Osteoblast (primary cell): ENCODE results near the gene ACP6. TPM values are rescaled to one million over a fixed set of nuclear protein-coding genes. Genes with fewer than 3 reads are reported as not detected.

Source experiments
- DNase-seq: peaks from one replicate; pipeline ENCODE4 v3.0.0; 2011; ENCODE audit warnings: low spot score, mixed read lengths; ENCODE audit not compliant: insufficient read length; ENCODE audit errors: missing footprints
- H2AFZ ChIP-seq: 2 replicates; pipeline ENCODE4 v1.6.0; 2011; ENCODE audit warnings: mild to moderate bottlenecking, low read length
- H3K27ac ChIP-seq: 2 replicates; pipeline ENCODE4 v1.5.1; 2011; ENCODE audit warnings: mild to moderate bottlenecking, low read depth, low read length, moderate library complexity
- H3K27me3 ChIP-seq: 2 replicates; pipeline ENCODE4 v1.6.0; 2012; ENCODE audit warnings: mild to moderate bottlenecking, control low read depth, inconsistent platforms, low read length, moderate library complexity; ENCODE audit not compliant: insufficient read depth
- H3K36me3 ChIP-seq: 2 replicates; pipeline ENCODE4 v1.5.1; 2011; ENCODE audit warnings: mild to moderate bottlenecking, low read length, control low read depth, moderate library complexity; ENCODE audit not compliant: insufficient read depth
- H3K4me1 ChIP-seq: 2 replicates; pipeline ENCODE4 v1.5.1; 2011; ENCODE audit warnings: mild to moderate bottlenecking, low read length, control low read depth, moderate library complexity; ENCODE audit not compliant: insufficient read depth
- H3K4me2 ChIP-seq: 2 replicates; pipeline ENCODE4 v1.6.0; 2011; ENCODE audit warnings: mild to moderate bottlenecking, low read length; ENCODE audit not compliant: insufficient read depth
- H3K4me3 ChIP-seq: fragments of 200-600 bp; sonication (generic); 3 replicates; pipeline ENCODE4 v1.5.1; 2012; ENCODE audit warnings: mild to moderate bottlenecking, low read length, inconsistent platforms; ENCODE audit not compliant: insufficient read depth
- H3K79me2 ChIP-seq: 2 replicates; pipeline ENCODE4 v1.6.0; 2012; ENCODE audit warnings: mild to moderate bottlenecking, low read length, control low read depth, inconsistent platforms; ENCODE audit not compliant: insufficient read depth
- H3K9me3 ChIP-seq: 2 replicates; pipeline ENCODE4 v1.5.1; 2011; ENCODE audit warnings: low read depth, low read length, control low read depth
- H4K20me1 ChIP-seq: 2 replicates; pipeline ENCODE4 v1.6.0; 2012; ENCODE audit warnings: mild to moderate bottlenecking, low read length, control low read depth; ENCODE audit not compliant: insufficient read depth
- total RNA-seq: library from RNA; depleted of rRNA; stranded (reverse); fragments of >200 nt; gene quantifications from 2 replicates; pipeline ENCODE4 v1.2.3, GENCODE V29; 2012
- TF ChIP-seq, protein P1 (sequence below): IDR thresholded peaks from 2 replicates; pipeline ENCODE4 v1.5.1; 2011; ENCODE audit warnings: mild to moderate bottlenecking, low read depth, low read length, moderate library complexity; ENCODE audit errors: extremely low read depth

Gene ACP6
- total RNA-seq, 1 donor = 6.9 TPM

DNA sequence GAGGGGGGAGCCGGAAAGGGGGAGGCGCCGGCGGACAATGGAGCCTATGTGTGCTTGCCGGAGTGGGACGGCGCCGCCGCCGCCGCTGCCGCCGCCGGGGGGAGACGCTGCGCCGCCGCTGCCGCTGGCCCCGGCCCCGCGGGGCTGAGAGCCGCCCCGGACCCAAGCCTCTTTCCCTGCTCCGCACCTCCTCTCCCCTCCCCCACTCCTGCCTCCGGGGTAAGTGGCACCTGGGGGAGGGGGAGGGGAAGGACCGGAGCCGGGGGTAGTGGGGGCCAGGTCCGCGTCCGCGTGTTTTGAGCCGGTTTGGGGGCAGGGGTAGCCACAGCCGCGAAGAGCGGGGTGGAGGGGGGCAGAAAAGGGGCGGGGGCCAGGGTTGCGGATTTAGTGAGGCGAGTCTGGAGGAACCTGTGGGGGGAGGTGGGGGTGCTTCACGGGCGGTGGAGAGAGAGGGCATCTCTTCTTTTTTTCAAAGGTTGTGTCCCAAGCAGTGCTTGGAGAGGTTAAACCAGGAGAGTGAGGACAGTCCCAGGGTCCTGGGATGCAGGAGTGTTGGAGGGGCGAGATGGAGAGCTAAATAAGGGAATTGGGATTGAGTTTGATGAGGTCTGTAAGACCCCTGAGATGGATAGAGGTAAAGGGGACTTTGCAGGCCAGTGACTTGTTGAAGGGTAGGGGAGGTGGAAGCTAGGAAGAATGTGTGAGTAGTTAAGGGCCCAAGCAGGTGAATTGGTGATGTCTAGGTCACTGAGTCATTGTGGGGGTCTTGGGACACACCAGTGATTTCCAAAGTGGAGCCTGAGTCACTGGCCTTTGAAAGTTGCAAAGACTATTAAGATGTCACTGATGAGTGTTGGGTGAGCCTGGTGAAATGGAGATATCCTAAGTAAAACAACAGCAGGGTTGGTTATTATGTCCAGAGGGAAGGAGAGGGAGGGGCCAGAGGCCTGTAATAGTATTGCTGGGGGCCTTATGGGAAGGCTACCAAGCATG is 69.9 kb downstream of the ACP6 start:
- peaks cover 18% of the 10 kb centered on the region for H3K27me3 ChIP-seq
- no peak for DNase-seq
- H3K79me2 ChIP-seq = peaks cover 2% of the 10 kb centered on the region
- peaks cover 3% of the 10 kb centered on the region for H4K20me1 ChIP-seq
- TF ChIP-seq, protein P1, sequence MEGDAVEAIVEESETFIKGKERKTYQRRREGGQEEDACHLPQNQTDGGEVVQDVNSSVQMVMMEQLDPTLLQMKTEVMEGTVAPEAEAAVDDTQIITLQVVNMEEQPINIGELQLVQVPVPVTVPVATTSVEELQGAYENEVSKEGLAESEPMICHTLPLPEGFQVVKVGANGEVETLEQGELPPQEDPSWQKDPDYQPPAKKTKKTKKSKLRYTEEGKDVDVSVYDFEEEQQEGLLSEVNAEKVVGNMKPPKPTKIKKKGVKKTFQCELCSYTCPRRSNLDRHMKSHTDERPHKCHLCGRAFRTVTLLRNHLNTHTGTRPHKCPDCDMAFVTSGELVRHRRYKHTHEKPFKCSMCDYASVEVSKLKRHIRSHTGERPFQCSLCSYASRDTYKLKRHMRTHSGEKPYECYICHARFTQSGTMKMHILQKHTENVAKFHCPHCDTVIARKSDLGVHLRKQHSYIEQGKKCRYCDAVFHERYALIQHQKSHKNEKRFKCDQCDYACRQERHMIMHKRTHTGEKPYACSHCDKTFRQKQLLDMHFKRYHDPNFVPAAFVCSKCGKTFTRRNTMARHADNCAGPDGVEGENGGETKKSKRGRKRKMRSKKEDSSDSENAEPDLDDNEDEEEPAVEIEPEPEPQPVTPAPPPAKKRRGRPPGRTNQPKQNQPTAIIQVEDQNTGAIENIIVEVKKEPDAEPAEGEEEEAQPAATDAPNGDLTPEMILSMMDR = no peak
- H3K4me1 ChIP-seq = peaks cover 13% of the 10 kb centered on the region
- peak overlapping the region; percentile 85 for H3K4me3 ChIP-seq
- no peak overlapping the region for H3K27ac ChIP-seq
- peak overlapping the region; percentile 86 for H3K4me2 ChIP-seq
- H3K9me3 ChIP-seq = no peaks in the 10 kb centered on the region
- peak overlapping the region; percentile 56 for H2AFZ ChIP-seq
- no peaks in the 10 kb centered on the region for H3K36me3 ChIP-seq

DNA sequence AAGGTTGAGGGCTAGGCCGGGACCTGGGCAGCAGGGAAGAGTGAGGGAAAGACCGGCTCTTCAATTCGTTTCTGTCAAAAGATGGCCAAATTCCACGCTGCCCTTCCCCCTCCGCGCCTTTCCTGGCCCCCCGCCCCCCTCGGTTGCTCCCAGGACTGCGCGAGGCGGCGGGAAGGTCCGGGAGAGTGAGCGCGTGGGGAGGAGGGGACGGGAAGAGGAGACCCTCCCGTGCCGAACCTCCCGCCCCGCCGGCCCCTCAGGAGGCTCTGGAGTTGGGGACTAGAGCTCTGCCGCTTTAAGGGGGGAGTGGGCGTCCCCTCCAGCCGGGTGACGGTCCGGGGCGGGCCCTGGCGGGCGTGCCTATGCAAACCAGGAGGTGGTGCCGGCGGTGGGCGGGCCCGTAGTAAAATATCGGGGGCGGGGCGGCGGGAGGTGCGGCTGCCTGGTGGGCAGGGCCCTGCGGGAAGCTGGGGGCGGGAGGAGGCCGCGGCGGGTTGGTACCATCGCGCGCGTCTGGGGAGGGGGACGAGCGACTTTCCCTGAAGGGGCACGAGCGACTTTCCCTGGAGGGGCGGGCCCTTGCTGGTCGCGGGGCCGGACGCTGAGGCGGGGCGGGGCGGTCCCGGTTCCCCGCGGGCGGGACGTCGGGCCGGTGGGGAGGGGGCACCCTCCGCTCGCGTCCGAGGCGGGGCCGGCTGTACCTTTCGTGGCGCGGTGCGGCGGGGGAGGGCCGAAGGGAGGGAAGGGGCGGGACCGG is 70.8 kb downstream of the ACP6 start:
- peak; percentile 99 for DNase-seq
- H3K27ac ChIP-seq = no peak overlapping the region
- peaks cover 13% of the 10 kb centered on the region for H3K4me1 ChIP-seq
- peaks cover 18% of the 10 kb centered on the region for H3K27me3 ChIP-seq
- H3K4me3 ChIP-seq = peak overlapping the region; percentile 85
- peaks cover 3% of the 10 kb centered on the region for H4K20me1 ChIP-seq
- peak overlapping the region; percentile 99 for H3K4me2 ChIP-seq
- peaks cover 2% of the 10 kb centered on the region for H3K79me2 ChIP-seq
- TF ChIP-seq, protein P1 = no peak
- H3K9me3 ChIP-seq = no peaks in the 10 kb centered on the region
- no peaks in the 10 kb centered on the region for H3K36me3 ChIP-seq
- H2AFZ ChIP-seq = peak overlapping the region; percentile 99

DNA sequence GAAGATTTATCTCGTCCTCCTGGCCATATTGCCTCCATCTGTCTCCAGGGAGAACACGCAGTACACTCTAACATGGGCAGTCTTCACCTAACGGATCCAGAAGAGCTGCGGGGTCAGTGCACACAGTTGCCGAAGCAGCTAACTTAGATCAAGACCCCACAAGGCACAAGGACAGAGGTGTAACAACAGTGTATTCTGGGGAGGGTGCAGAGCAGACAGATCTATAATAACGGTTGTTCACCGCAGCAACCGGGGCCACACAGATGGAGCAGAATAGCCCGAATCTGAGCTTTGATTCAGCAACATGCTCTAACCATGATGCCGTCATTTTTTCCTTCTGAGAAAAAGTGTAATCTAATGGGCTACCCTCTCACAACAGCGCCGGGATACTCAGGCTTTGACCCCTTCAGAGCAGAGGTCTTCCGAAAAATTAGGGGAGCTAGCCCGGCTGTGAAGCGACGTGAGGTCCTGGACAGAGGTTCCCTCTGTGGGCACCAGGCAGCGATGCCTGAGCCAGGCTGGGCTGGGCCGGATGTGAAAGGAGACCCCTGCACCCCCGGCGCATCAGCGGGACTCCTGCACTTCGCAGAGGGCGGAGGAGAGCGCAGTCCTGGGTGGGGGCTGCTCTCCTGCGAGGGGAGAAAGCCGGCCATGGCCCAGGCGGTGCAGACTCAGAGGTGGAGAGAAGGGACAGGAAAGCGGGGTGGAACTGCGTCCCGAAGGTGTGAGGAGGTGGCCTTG is 71.5 kb downstream of the ACP6 start:
- H3K9me3 ChIP-seq = no peaks in the 10 kb centered on the region
- H3K4me1 ChIP-seq = peaks cover 13% of the 10 kb centered on the region
- peaks cover 3% of the 10 kb centered on the region for H4K20me1 ChIP-seq
- H3K4me2 ChIP-seq = peak overlapping the region; percentile 99
- peak; percentile 78 for DNase-seq
- no peaks in the 10 kb centered on the region for H3K79me2 ChIP-seq
- peak overlapping the region; percentile 85 for H3K4me3 ChIP-seq
- TF ChIP-seq, protein P1 = no peak
- peaks cover 24% of the 10 kb centered on the region for H3K27me3 ChIP-seq
- no peak overlapping the region for H3K27ac ChIP-seq
- H3K36me3 ChIP-seq = no peaks in the 10 kb centered on the region
- peak overlapping the region; percentile 99 for H2AFZ ChIP-seq
